K562 (cell line): ENCODE data around the gene FNBP1. TPM values are rescaled to one million over a fixed set of nuclear protein-coding genes. Genes with fewer than 3 reads are reported as not detected.
A peak's percentile ranks its signal among the peaks of the same experiment; 100 is the strongest.

Source experiments
- ATAC-seq: fragments of 200-7000 bp; cut with Tn5 transposase; 3 replicates; pipeline ENCODE4 v1.9.1; 2020; ENCODE audit warnings: moderate library complexity
- BruUV-seq: library from RNA; stranded (reverse); fragments of 400-500 nt; replicated peaks from 2 replicates; lab custom pipeline; 2021; lab: Mats Ljungman, UMichigan
- CTCF ChIA-PET: fragments of 300-600 bp; formaldehyde crosslinking; extraction: SDS; loops from one replicate; lab custom pipeline; 2021; ENCODE audit warnings: low intra/inter-chr PET ratio; lab: Yijun Ruan, JAX
- POLR2A ChIA-PET: fragments of 300-600, 350-650 bp; sonication (Branson Sonifier 250); formaldehyde crosslinking; extraction: SDS; loops from one replicate; lab custom pipeline; 2021; ENCODE audit warnings: antibody characterized with exemption, inconsistent platforms; lab: Yijun Ruan, JAX
- DNase-seq, 4 experiments: peaks; one replicate each; pipeline versions ENCODE4 v3.0.0 to v3.0.0-alpha.2; 2011 to 2018; ENCODE audit warnings: low spot score in 3 of 4, mixed read lengths in 3 of 4; ENCODE audit errors: extremely low read depth in 1 of 4
- FAIRE-seq: peaks from 2 replicates; lab custom pipeline; 2011; peaks lifted over from hg19 to GRCh38; lab: Jason Lieb, UNC
- H2AFZ ChIP-seq: 2 replicates; pipeline ENCODE4 v1.6.0; 2011; ENCODE audit warnings: low read depth, low read length, control low read depth, inconsistent platforms
- H3K27ac ChIP-seq: fragments of 200-600 bp; 3 replicates; pipeline ENCODE4 v1.8.0; 2011; ENCODE audit warnings: low read depth, mild to moderate bottlenecking, control low read depth, inconsistent platforms, low read length, moderate library complexity, mixed read lengths; ENCODE audit errors: extremely low read depth
- H3K27me3 ChIP-seq, 2 experiments: fragments of 300-600 bp in 1 of 2; 2 replicates in 1 of 2; 3 replicates in 1 of 2; pipeline versions ENCODE4 v1.6.0 to v1.8.0; 2011; ENCODE audit warnings: inconsistent platforms in 2 of 2, low read length in 2 of 2, mild to moderate bottlenecking in 1 of 2, mixed read lengths in 1 of 2, moderate library complexity in 1 of 2; ENCODE audit not compliant: control insufficient read depth in 2 of 2, insufficient read depth in 2 of 2
- H3K36me3 ChIP-seq: fragments of 300-600 bp; 3 replicates; pipeline ENCODE4 v1.8.0; 2011; ENCODE audit warnings: mild to moderate bottlenecking, low read length, inconsistent platforms; ENCODE audit not compliant: control insufficient read depth, insufficient read depth
- H3K4me1 ChIP-seq, 2 experiments: fragments of 200-600 bp in 1 of 2; replicated peaks in 1 of 2; 2 replicates in 1 of 2; 3 replicates in 1 of 2; pipeline versions ENCODE4 v1.5.1 to v1.8.0; 2011; ENCODE audit warnings: inconsistent platforms in 2 of 2, low read length in 2 of 2, mild to moderate bottlenecking in 1 of 2, mixed read lengths in 1 of 2, moderate library complexity in 1 of 2; ENCODE audit not compliant: control insufficient read depth in 2 of 2, insufficient read depth in 2 of 2
- H3K4me2 ChIP-seq: 2 replicates; pipeline ENCODE4 v1.6.1; 2011; ENCODE audit warnings: low read length, control low read depth, inconsistent platforms, mixed read lengths; ENCODE audit not compliant: insufficient read depth
- H3K4me3 ChIP-seq: fragments of 200-600 bp; sonication (generic), shearing (Covaris generic); 2 replicates; pipeline ENCODE4 v1.5.1; 2016; ENCODE audit warnings: control low read depth, inconsistent platforms
- H3K79me2 ChIP-seq: fragments of 200-600 bp; 3 replicates; pipeline ENCODE4 v1.8.0; 2011; ENCODE audit warnings: low read length, inconsistent platforms; ENCODE audit not compliant: control insufficient read depth, insufficient read depth
- H3K9ac ChIP-seq, 2 experiments: 2 replicates each; pipeline versions ENCODE4 v1.6.0 to v1.6.1; 2011; ENCODE audit warnings: low read depth in 2 of 2, low read length in 2 of 2, control low read depth in 1 of 2, inconsistent platforms in 1 of 2, mild to moderate bottlenecking in 1 of 2, mixed read lengths in 1 of 2; ENCODE audit not compliant: insufficient read depth in 1 of 2
- H3K9me1 ChIP-seq: one replicate; pipeline ENCODE4 v1.6.0; 2011; ENCODE audit warnings: inconsistent platforms, mild to moderate bottlenecking, low read length, moderate library complexity; ENCODE audit not compliant: control insufficient read depth, insufficient read depth
- H3K9me3 ChIP-seq: replicated peaks from 2 replicates; pipeline ENCODE4 v1.5.1; 2011; ENCODE audit warnings: low read depth, low read length, inconsistent platforms; ENCODE audit not compliant: control insufficient read depth, insufficient read depth
- H4K20me1 ChIP-seq: replicated peaks from 2 replicates; pipeline ENCODE4 v1.6.1; 2011; ENCODE audit warnings: low read length, inconsistent platforms, mixed read lengths; ENCODE audit not compliant: control insufficient read depth, insufficient read depth
- BCLAF1 ChIP-seq, 2 experiments: fragments of 450-650 bp in 1 of 2; IDR thresholded peaks; 2 replicates each; pipeline ENCODE4 v1.6.1; 2011 to 2017; ENCODE audit warnings: low read depth in 2 of 2, antibody characterized with exemption in 1 of 2, borderline replicate concordance in 1 of 2, low read length in 1 of 2, mild to moderate bottlenecking in 1 of 2, mixed read lengths in 1 of 2; ENCODE audit not compliant: control insufficient read depth in 1 of 2
- KLF6 ChIP-seq: fragments of 250-450 bp; sonication (Bioruptor Pico); IDR thresholded peaks from 2 replicates; pipeline ENCODE4 v1.4.0; 2020; ENCODE audit warnings: mild to moderate bottlenecking, moderate library complexity, borderline replicate concordance
- MAFK ChIP-seq: IDR thresholded peaks from 2 replicates; pipeline ENCODE4 v1.6.1; 2011; ENCODE audit warnings: low read length, improper control_type of control experiment
- THRAP3 ChIP-seq: fragments of 450-650 bp; IDR thresholded peaks from 2 replicates; pipeline ENCODE4 v1.6.1; 2016; ENCODE audit warnings: mild to moderate bottlenecking, inconsistent platforms, borderline replicate concordance
- ZNF347 ChIP-seq: fragments of 450-650 bp; formaldehyde crosslinking; IDR thresholded peaks from 2 replicates; pipeline ENCODE4 v1.4.0; 2020; ENCODE audit warnings: low read depth, mild to moderate bottlenecking, moderate library complexity
- WGBS: fragments of 100-300 bp; shearing (Covaris generic); methylation state at CpG from one replicate; pipeline ENCODE4 v1.1.6; 2016; ENCODE audit warnings: low coverage, mixed read lengths; ENCODE audit not compliant: insufficient coverage; ENCODE audit errors: missing lambda C conversion rate; 5-methylcytosine and 5-hydroxymethylcytosine counted together
- in situ Hi-C: fragments of 300-500 bp; cut with MboI; formaldehyde crosslinking; loops from 4 replicates; pipeline ENCODE4 v1.15.0; 2018; ENCODE audit warnings: inconsistent platforms, mixed read lengths
- intact Hi-C: fragments of 100-400 bp; cut with micrococcal nuclease; formaldehyde crosslinking; loops from 2 replicates; pipeline ENCODE4 v1.14.2; 2022
- polyA plus RNA-seq, 8 experiments: library from polyadenylated mRNA; depleted of rRNA in 4 of 8; stranded (reverse) in 5 of 8; unstranded in 3 of 8; fragments of >200 nt; fragmentation: Nextera tagmentation in 2 of 8; fragmentation: Illumina TruSeq in 1 of 8; extraction: Ambion mirVana in 2 of 8; extraction: Trizol in 1 of 8; gene quantifications; 2 replicates each; pipeline versions ENCODE4 v1.2.1 to v1.2.3, GENCODE V29; 2011 to 2014; ENCODE audit warnings: inconsistent platforms in 1 of 8, missing spikeins in 1 of 8
- total RNA-seq, 7 experiments: library from RNA; depleted of rRNA in 6 of 7; stranded (reverse); fragments of >200 nt in 6 of 7; fragmentation: Illumina TruSeq in 2 of 7; extraction: Trizol in 2 of 7; gene quantifications; 2 replicates each; pipeline versions ENCODE4 v1.2.1 to v1.2.3, GENCODE V29; 2011 to 2021; ENCODE audit warnings: low replicate concordance in 1 of 7
- TF ChIP-seq, protein P1 (sequence below): sonication (generic); formaldehyde crosslinking; IDR thresholded peaks from 2 replicates; pipeline ENCODE4 v1.8.1; 2023; ENCODE audit warnings: mild to moderate bottlenecking, missing genetic modification reagents

FNBP1 gene
- total and polyA plus RNA-seq, 9 of the 15 experiments (the other 6 are each of a cell fraction or from before 2014, with no cell fraction given), result 1.8 to 14.9 (median 7.6) TPM

GRCh38 chr9:129885670-129886106 is 157.3 kb downstream of the FNBP1 start (continued):
- TF ChIP-seq, protein P1, sequence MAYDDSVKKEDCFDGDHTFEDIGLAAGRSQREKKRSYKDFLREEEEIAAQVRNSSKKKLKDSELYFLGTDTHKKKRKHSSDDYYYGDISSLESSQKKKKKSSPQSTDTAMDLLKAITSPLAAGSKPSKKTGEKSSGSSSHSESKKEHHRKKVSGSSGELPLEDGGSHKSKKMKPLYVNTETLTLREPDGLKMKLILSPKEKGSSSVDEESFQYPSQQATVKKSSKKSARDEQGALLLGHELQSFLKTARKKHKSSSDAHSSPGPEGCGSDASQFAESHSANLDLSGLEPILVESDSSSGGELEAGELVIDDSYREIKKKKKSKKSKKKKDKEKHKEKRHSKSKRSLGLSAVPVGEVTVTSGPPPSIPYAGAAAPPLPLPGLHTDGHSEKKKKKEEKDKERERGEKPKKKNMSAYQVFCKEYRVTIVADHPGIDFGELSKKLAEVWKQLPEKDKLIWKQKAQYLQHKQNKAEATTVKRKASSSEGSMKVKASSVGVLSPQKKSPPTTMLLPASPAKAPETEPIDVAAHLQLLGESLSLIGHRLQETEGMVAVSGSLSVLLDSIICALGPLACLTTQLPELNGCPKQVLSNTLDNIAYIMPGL (CRISPR knock-in tag), result peak; percentile 52; the same call in 1 of the 2 replicates
- TF ChIP-seq MAFK, result peak; percentile 25; the same call in 1 of the 2 replicates
- peak; percentile 84; the same call in 1 of the 2 replicates for TF ChIP-seq KLF6 (CRISPR knock-in tag)

DNA sequence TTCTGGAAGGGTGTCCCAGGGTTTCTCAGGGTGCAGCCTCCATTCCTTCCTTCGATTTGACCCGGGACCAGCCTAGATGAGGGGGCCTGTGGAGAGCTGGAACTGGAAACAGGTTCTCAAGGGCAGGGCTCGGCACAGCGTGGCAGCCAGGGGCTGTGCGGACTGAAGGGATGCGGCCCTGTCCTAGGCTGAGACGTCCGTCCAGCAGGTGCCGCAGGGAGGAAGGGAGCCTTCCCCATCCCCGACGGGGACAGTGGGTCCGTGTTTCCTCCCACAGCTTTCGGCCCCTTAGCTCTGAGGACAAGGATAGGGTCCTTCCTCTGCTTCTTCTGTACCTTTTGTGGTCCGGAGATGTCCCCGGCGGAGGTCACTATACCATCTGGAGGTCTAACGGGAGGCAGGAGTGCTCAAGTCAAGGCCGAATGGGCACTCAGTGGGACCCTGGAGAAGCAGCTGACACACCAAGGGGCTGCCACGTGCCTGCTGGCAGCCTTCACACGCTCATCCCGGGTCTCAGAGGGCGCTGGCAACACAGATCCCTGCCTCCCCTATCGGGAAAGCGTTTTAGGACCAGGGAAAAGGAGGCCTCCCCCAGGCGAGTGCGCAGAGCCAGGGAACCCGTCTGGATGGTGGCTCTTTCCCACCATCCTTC is 157.8 kb downstream of the FNBP1 start:
- H3K9me1 ChIP-seq, result no peaks in the 10 kb centered on the region
- peak; percentile 67 to 89 (median 72) for DNase-seq
- peak overlapping the region; percentile 95 for H3K4me2 ChIP-seq
- peak overlapping the region; percentile 94 to 95 for H3K9ac ChIP-seq
- CTCF ChIA-PET, result interaction anchor here (0.6 to 3.2 kb wide), 7 partner anchors 212 to 1590 kb away, joined by 3 to 27 read pairs (median 4); no protein-coding TSS in a partner anchor
- H3K36me3 ChIP-seq, result peaks cover 29% of the 10 kb centered on the region
- peak overlapping the region; percentile 48 for H3K4me3 ChIP-seq
- H3K27me3 ChIP-seq, result no peaks in the 10 kb centered on the region; a peak in 1 of 5 replicates
- H2AFZ ChIP-seq, result peak overlapping the region; percentile 87
- in situ Hi-C loops, result loop anchor here (10.0 kb wide), 1 partner anchor 1560 kb away; the partner anchor contains the start of genes COQ4 and TRUB2
- 7% methylated on average over 26 of the region's 27 CpGs for WGBS
- peaks cover 50 to 59% of the 10 kb centered on the region in 2 experiments for H3K4me1 ChIP-seq
- peaks cover 39% of the 10 kb centered on the region for H3K79me2 ChIP-seq
- peak; percentile 71 for FAIRE-seq
- TSS peak; percentile 89 for BruUV-seq
- intact Hi-C loops, result loop anchor here (1.0 to 10.0 kb wide), 9 partner anchors 50 to 1724 kb away; partner anchors contain the start of genes ASB6, BBLN, C9orf78 and GPR107
- H3K27ac ChIP-seq, result peak overlapping the region; percentile 91
- no peaks in the 10 kb centered on the region for H3K9me3 ChIP-seq
- POLR2A ChIA-PET, result interaction anchor here (0.6 to 1.3 kb wide), 10 partner anchors 8 to 1694 kb away, joined by 3 to 6 read pairs (median 3); no protein-coding TSS in a partner anchor
- no peaks in the 10 kb centered on the region for H4K20me1 ChIP-seq
- ATAC-seq, result peak; percentile 69
- TF ChIP-seq ZNF347 (CRISPR knock-in tag), result no peak; the same call in 1 of the 2 replicates
- no peak for TF ChIP-seq THRAP3
- no peak for TF ChIP-seq BCLAF1 (IDR thresholded peaks at IDR 0.05; ENCODE audit: borderline replicate concordance in 1 of 2, control insufficient read depth in 1 of 2, low read depth in 2 of 2, low read length in 1 of 2)
